CD4-positive, alpha-beta T cell (primary cell): Measurements from ENCODE around the gene DYNLL2. TPM values are rescaled to one million over a fixed set of nuclear protein-coding genes. Genes with fewer than 3 reads are reported as not detected.

Experiments used
- ATAC-seq: fragments of 200-7000 bp; cut with Tn5 transposase; one replicate; pipeline ENCODE4 v1.10.0; 2022; ENCODE audit warnings: mild to moderate bottlenecking; ENCODE audit not compliant: poor library complexity
- CTCF ChIA-PET: fragments of 350-600 bp; sonication (Branson Sonifier 250); formaldehyde crosslinking; loops from one replicate; lab custom pipeline; 2021; ENCODE audit warnings: antibody characterized with exemption, inconsistent platforms; lab: Charles Lee
- POLR2A ChIA-PET: fragments of 350-600 bp; sonication (Branson Sonifier 250); formaldehyde crosslinking; loops from one replicate; lab custom pipeline; 2021; ENCODE audit warnings: antibody characterized with exemption, inconsistent platforms; lab: Charles Lee
- DNase-seq, 14 experiments: peaks; one replicate each; pipeline ENCODE4 v3.0.0-alpha.2; 2013 to 2020; ENCODE audit warnings: mixed read lengths in 2 of 14
- H3K27ac ChIP-seq, 2 donors: one replicate each; pipeline versions ENCODE4 v1.5.1 to v1.7.0; 2013; ENCODE audit warnings: low read length in 2 of 2, low read depth in 1 of 2, mild to moderate bottlenecking in 1 of 2
- H3K27me3 ChIP-seq, 2 experiments: 1 replicate in 1 of 2; 2 replicates in 1 of 2; pipeline versions ENCODE4 v1.6.1 to v1.7.0; 2013; ENCODE audit warnings: low read length in 2 of 2, control low read depth in 1 of 2, mild to moderate bottlenecking in 1 of 2, moderate library complexity in 1 of 2; ENCODE audit not compliant: insufficient read depth in 2 of 2, control insufficient read depth in 1 of 2
- H3K36me3 ChIP-seq: one replicate; pipeline ENCODE4 v1.6.1; 2013; ENCODE audit warnings: low read length, control low read depth; ENCODE audit not compliant: insufficient read depth
- H3K4me1 ChIP-seq: one replicate; pipeline ENCODE4 v1.6.1; 2013; ENCODE audit warnings: low read length, control low read depth; ENCODE audit not compliant: insufficient read depth
- H3K4me3 ChIP-seq: one replicate; pipeline ENCODE4 v1.5.1; 2013; ENCODE audit warnings: mild to moderate bottlenecking, low read length, moderate library complexity
- H3K9me3 ChIP-seq, 2 experiments: 1 replicate in 1 of 2; 2 replicates in 1 of 2; pipeline versions ENCODE4 v1.6.1 to v1.7.0; 2013; ENCODE audit warnings: low read length in 2 of 2, mild to moderate bottlenecking in 2 of 2, control low read depth in 1 of 2, moderate library complexity in 1 of 2; ENCODE audit not compliant: control insufficient read depth in 1 of 2, insufficient read depth in 1 of 2
- H3K27ac Mint-ChIP-seq: one replicate; pipeline ENCODE4 v1.8.0; 2020; ENCODE audit warnings: mixed read lengths
- H3K27me3 Mint-ChIP-seq: one replicate; pipeline ENCODE4 v1.8.0; 2021; ENCODE audit warnings: mixed read lengths
- H3K36me3 Mint-ChIP-seq: one replicate; pipeline ENCODE4 v1.8.0; 2021; ENCODE audit warnings: low read depth, mixed read lengths
- H3K4me1 Mint-ChIP-seq: one replicate; pipeline ENCODE4 v1.8.0; 2021; ENCODE audit warnings: low read depth, mixed read lengths
- H3K4me3 Mint-ChIP-seq: one replicate; pipeline ENCODE4 v1.8.0; 2020; ENCODE audit warnings: mild to moderate bottlenecking, mixed read lengths
- H3K9me3 Mint-ChIP-seq: one replicate; pipeline ENCODE4 v1.8.0; 2020; ENCODE audit warnings: mixed read lengths
- intact Hi-C, 2 experiments: fragments of 100-400 bp; cut with DNase I in 1 of 2; cut with micrococcal nuclease in 1 of 2; formaldehyde crosslinking; loops; one replicate each; pipeline versions ENCODE4 v1.15.1 to v1.9.0; 2023 to 2025; cut with DNase I, micrococcal nuclease
- total RNA-seq, 174 experiments: library from RNA in 2 of 174; stranded (reverse) in 2 of 174; gene quantifications; one replicate each; pipeline ENCODE4 v1.2.3 and lab custom pipeline; 2021 to 2026
- TF ChIP-seq, protein P1 (sequence below): fragments of 200-600 bp; IDR thresholded peaks from one replicate; pipeline ENCODE4 v1.8.0; 2022; ENCODE audit warnings: antibody characterized with exemption, mild to moderate bottlenecking

The DYNLL2 gene
- total RNA-seq, 2 experiments from 2014 or later = 30.9 to 32.2 TPM

DNA sequence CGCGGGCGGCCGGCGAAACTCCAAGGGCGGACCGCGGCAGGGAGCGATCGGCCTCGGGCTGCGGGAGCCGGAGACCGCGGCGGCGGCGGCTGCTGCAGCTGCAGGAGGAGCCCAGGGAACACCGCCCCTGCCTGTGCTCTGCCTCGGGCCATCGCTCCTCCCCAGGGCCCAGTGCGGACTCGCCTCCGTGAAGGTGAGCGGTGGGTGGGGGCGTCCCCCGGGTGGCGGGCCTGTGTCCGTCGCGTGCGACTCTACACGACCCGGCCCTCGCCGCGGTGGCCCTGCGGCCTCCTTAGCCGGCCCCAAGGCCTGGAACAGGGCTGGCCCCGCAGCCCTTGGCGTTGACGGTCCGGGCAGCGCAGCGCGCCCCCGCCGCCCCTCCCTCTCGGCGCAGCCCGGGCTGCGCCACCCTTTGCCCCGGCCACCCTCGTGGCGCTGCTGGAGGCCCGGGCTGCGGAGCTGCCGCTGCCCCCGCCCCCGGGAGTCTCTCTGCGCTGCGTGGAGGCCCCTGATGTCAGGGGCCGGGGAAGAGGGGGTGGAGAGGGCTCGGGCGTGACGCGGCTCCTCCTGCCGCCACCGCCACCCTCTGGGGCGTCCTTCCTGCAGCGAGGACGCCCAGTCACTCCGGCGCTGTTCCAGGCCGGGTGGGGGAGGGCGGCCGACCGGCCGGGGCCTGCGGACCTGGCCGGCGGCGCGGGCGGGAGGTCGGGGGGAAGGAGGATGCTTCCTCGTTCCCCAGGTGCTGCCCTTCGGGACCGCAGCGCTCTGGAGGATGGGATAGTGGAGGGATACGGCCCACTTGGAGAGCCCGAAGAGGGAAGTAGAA lies 485 bp downstream of the DYNLL2 start:
- ATAC-seq (peak; percentile 64), DNase-seq (peak; percentile 50 to 86 (median 66))
- Mint-ChIP-seq H3K27me3 (no peaks in the 10 kb centered on the region), H3K27ac (peak overlapping the region; percentile 89), H3K4me3 (peak overlapping the region; percentile 91), H3K4me1 (peaks cover 44% of the 10 kb centered on the region), H3K9me3 (no peaks in the 10 kb centered on the region), H3K36me3 (peaks cover 44% of the 10 kb centered on the region)
- Histone ChIP-seq H3K9me3 (no peaks in the 10 kb centered on the region), H3K4me3 (peak overlapping the region; percentile 71), H3K27me3 (no peaks in the 10 kb centered on the region), H3K27ac (peak overlapping the region in 1 of 2 donors; percentile 69), H3K4me1 (peaks cover 45% of the 10 kb centered on the region), H3K36me3 (peaks cover 35% of the 10 kb centered on the region)
- intact Hi-C loops = loop anchor here (1.0 to 5.0 kb wide), 5 partner anchors 30 to 996 kb away; partner anchors contain the start of genes SRSF1 (in 2 of the 2), AKAP1 (in 1 of the 2), MTMR4 (in 1 of the 2) and VEZF1 (in 1 of the 2)
- TF ChIP-seq, protein P1, sequence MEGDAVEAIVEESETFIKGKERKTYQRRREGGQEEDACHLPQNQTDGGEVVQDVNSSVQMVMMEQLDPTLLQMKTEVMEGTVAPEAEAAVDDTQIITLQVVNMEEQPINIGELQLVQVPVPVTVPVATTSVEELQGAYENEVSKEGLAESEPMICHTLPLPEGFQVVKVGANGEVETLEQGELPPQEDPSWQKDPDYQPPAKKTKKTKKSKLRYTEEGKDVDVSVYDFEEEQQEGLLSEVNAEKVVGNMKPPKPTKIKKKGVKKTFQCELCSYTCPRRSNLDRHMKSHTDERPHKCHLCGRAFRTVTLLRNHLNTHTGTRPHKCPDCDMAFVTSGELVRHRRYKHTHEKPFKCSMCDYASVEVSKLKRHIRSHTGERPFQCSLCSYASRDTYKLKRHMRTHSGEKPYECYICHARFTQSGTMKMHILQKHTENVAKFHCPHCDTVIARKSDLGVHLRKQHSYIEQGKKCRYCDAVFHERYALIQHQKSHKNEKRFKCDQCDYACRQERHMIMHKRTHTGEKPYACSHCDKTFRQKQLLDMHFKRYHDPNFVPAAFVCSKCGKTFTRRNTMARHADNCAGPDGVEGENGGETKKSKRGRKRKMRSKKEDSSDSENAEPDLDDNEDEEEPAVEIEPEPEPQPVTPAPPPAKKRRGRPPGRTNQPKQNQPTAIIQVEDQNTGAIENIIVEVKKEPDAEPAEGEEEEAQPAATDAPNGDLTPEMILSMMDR = no peak
- CTCF ChIA-PET = interaction anchor here (1.5 kb wide), 1 partner anchor 76 kb away, joined by 5 read pairs; the partner anchor contains the start of gene SRSF1
- POLR2A ChIA-PET = interaction anchor here (0.6 to 4.0 kb wide), 19 partner anchors 10 to 1072 kb away, joined by 3 to 62 read pairs (median 4); partner anchors contain the start of genes MKS1, MRPS23, PRR11 and SKA2

DNA sequence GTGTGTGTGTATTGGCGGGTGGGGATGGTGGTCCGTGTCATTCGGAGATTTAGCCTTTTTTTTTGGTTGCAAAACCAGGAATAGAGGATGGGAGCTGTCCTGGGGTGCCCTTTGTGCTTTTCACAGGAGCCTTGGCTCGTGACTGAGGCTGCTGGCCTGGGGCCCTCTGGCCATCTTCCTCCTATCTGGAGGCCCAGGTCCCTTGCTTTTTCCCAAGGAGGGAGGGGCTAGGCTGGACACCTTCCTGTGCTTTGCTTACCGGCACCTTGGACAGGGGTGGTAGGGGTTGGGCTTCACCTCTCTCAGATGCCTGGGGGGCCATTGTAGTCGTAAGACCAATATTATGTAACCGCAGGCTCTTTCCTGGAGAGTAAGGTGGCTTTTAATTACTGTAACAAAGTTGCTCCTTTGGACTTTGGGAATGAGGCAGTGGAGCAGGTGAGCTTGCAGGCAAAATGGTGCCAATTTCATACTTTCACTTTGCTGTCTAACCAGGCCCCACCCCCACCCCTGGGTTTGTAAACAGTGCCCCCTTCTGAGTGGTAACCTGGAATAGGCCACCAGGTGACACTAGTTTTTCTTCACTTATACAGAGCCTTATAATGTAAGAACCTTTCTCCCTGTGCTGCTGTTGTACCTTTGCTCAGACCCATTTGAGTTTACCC lies 1.2 kb downstream of the DYNLL2 start:
- Histone ChIP-seq H3K27ac (peak overlapping the region in 1 of 2 donors; percentile 69), H3K4me3 (peak overlapping the region; percentile 71), H3K9me3 (no peaks in the 10 kb centered on the region), H3K4me1 (peaks cover 52% of the 10 kb centered on the region), H3K27me3 (no peaks in the 10 kb centered on the region), H3K36me3 (peaks cover 43% of the 10 kb centered on the region)
- H3K27me3 Mint-ChIP-seq = no peaks in the 10 kb centered on the region
- POLR2A ChIA-PET = interaction anchor here (0.6 to 4.0 kb wide), 12 partner anchors 9 to 234 kb away, joined by 3 to 62 read pairs (median 3); partner anchors contain the start of genes MKS1, MRPS23 and SRSF1
- H3K4me1 Mint-ChIP-seq = peaks cover 49% of the 10 kb centered on the region
- ATAC-seq (peak; percentile 53), DNase-seq (peak; percentile 37 to 87 (median 50))
- CTCF ChIA-PET = interaction anchor here (0.8 to 1.5 kb wide), 2 partner anchors 11 to 77 kb away, joined by 3 to 5 read pairs; partner anchors contain the start of gene SRSF1
- TF ChIP-seq, protein P1 = peak; percentile 43
- peaks cover 51% of the 10 kb centered on the region for H3K36me3 Mint-ChIP-seq
- no peaks in the 10 kb centered on the region for H3K9me3 Mint-ChIP-seq
- intact Hi-C loops = loop anchor here (1.0 to 5.0 kb wide), 5 partner anchors 29 to 997 kb away; partner anchors contain the start of genes AKAP1 (in 1 of the 2), MTMR4 (in 1 of the 2), SRSF1 (in 1 of the 2) and VEZF1 (in 1 of the 2)
- H3K27ac Mint-ChIP-seq = peak overlapping the region; percentile 89
- H3K4me3 Mint-ChIP-seq = peak overlapping the region; percentile 91
